Right lobe of liver (tissue), 6 donors: ENCODE measurements around the gene LDLRAD4. TPM values are rescaled to one million over a fixed set of nuclear protein-coding genes. Genes with fewer than 3 reads are reported as not detected.

Source experiments
- ATAC-seq, 4 donors: fragments of 200-7000 bp; cut with Tn5 transposase; one replicate each; pipeline ENCODE4 v1.9.1; 2020; ENCODE audit warnings: mild to moderate bottlenecking in 4 of 4, moderate library complexity in 4 of 4
- DNase-seq, 3 donors: peaks; one replicate each; pipeline ENCODE4 v3.0.0-alpha.2; 2020
- H3K27ac ChIP-seq, 3 donors: fragments of 200-600 bp; one replicate each; pipeline ENCODE4 v1.8.0; 2022
- H3K27me3 ChIP-seq, 2 donors: fragments of 200-600 bp; one replicate each; pipeline ENCODE4 v1.8.0; 2022
- H3K36me3 ChIP-seq, 4 donors: fragments of 200-600 bp; sonication (generic) in 1 of 4; one replicate each; pipeline versions ENCODE4 v1.5.1 to v1.8.0; 2017 to 2022; ENCODE audit warnings: control low read depth in 1 of 4
- H3K4me1 ChIP-seq, 4 donors: fragments of 200-600 bp; sonication (generic) in 1 of 4; one replicate each; pipeline versions ENCODE4 v1.5.1 to v1.8.0; 2017 to 2022; ENCODE audit warnings: control low read depth in 1 of 4
- H3K4me3 ChIP-seq, 3 donors: fragments of 200-600 bp; one replicate each; pipeline ENCODE4 v1.8.0; 2022
- H3K9me3 ChIP-seq, 4 donors: fragments of 200-600 bp; sonication (generic) in 1 of 4; one replicate each; pipeline versions ENCODE4 v1.5.1 to v1.8.0; 2017 to 2022; ENCODE audit warnings: control low read depth in 1 of 4
- POLR2A ChIP-seq: fragments of 450-650 bp; IDR thresholded peaks from one replicate; pipeline ENCODE4 v1.6.1; 2017; ENCODE audit warnings: antibody characterized with exemption, mild to moderate bottlenecking
- WGBS: methylation state at CpG from one replicate; pipeline ENCODE4 v1.1.6; 2018; ENCODE audit warnings: low coverage, low lambda C conversion rate; ENCODE audit not compliant: insufficient coverage; ENCODE audit errors: missing lambda C conversion rate; 5-methylcytosine and 5-hydroxymethylcytosine counted together
- intact Hi-C, 2 donors: fragments of 100-400 bp; cut with DNase I; formaldehyde crosslinking; loops; one replicate each; pipeline versions ENCODE4 v1.11.2 to v1.14.1; 2022
- total RNA-seq, 6 experiments: library from RNA; depleted of rRNA in 2 of 6; stranded (reverse); fragments of >200 nt in 2 of 6; fragmentation: NEBNext Ultra II Directional in 3 of 6; extraction: Animal tissue kit (Norgen Biotek cat#: 25700) in 3 of 6; gene quantifications; one replicate each; pipeline versions ENCODE4 v1.1.0 to v1.2.4, GENCODE V29; 2016 to 2023
- TF ChIP-seq, protein P1 (sequence below), 4 donors: fragments of 200-600 bp in 3 of 4; fragments of 450-650 bp in 1 of 4; IDR thresholded peaks; one replicate each; pipeline versions ENCODE4 v1.5.1 to v1.8.0; 2016 to 2022; ENCODE audit warnings: antibody characterized with exemption in 4 of 4, mild to moderate bottlenecking in 2 of 4
- donor health status: DM: no; HTN: yes; CAD: no.
- donor health status: DM: no; HTN: no; CAD: no.
- donor health status: DM: no; HTN: no; CAD: no.
- donor health status: DM: no; HTN: yes; CAD: no.
- donor health status: DM: no; HTN: yes; CAD: no.

Gene LDLRAD4
- total RNA-seq, 6 experiments from 2014 or later = 10.6 to 66.4 (median 18.7) TPM

- Histone ChIP-seq H3K27me3 (no peaks in the 10 kb centered on the region), H3K36me3 (no peaks in the 10 kb centered on the region), H3K9me3 (no peaks in the 10 kb centered on the region), H3K4me1 (peaks cover 0 to 9% (median 2%) of the 10 kb centered on the region in 4 donors), H3K4me3 (no peak overlapping the region), H3K27ac (no peak overlapping the region)
- TF ChIP-seq, protein P1, sequence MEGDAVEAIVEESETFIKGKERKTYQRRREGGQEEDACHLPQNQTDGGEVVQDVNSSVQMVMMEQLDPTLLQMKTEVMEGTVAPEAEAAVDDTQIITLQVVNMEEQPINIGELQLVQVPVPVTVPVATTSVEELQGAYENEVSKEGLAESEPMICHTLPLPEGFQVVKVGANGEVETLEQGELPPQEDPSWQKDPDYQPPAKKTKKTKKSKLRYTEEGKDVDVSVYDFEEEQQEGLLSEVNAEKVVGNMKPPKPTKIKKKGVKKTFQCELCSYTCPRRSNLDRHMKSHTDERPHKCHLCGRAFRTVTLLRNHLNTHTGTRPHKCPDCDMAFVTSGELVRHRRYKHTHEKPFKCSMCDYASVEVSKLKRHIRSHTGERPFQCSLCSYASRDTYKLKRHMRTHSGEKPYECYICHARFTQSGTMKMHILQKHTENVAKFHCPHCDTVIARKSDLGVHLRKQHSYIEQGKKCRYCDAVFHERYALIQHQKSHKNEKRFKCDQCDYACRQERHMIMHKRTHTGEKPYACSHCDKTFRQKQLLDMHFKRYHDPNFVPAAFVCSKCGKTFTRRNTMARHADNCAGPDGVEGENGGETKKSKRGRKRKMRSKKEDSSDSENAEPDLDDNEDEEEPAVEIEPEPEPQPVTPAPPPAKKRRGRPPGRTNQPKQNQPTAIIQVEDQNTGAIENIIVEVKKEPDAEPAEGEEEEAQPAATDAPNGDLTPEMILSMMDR (IDR thresholded peaks at IDR 0.05) = no peak
- no peak for TF ChIP-seq POLR2A
- no peak for DNase-seq
- intact Hi-C loops = no loop called here
- no peak for ATAC-seq
- 73% methylated on average over 7 of the region's 8 CpGs for WGBS
Measured at GRCh38 chr18:13257361-13257980, 38.9 kb downstream of the LDLRAD4 start.

DNA sequence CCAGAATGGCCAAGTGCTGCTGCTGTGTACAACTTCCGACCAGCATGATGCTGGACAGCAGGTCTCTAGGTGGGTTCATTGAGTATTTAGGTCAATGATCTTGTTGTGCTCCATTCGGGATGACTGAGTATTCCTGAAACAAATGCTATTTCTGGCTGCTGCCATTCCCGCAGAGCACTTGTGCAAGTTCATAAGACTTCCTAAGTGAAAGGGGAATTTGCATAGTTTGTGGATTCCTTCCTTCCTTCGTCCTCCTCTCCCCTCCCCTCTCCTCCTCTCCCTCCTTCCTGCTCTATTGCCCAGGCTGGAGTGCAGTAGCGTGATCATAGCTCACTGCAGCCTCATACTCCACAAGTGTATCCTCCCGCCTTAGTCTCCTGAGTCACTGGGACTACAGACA lies 40.4 kb downstream of the LDLRAD4 start:
- H3K9me3 ChIP-seq = no peaks in the 10 kb centered on the region
- WGBS = 49% methylated on average over 5 of the region's 6 CpGs
- no peak overlapping the region for H3K27ac ChIP-seq
- peak; percentile 17 to 65 (median 32) for ATAC-seq
- no peak for TF ChIP-seq POLR2A
- TF ChIP-seq, protein P1 (IDR thresholded peaks at IDR 0.05) = no peak
- no peaks in the 10 kb centered on the region for H3K36me3 ChIP-seq
- no peak for DNase-seq
- intact Hi-C loops = no loop called here
- H3K27me3 ChIP-seq = no peaks in the 10 kb centered on the region
- no peak overlapping the region for H3K4me3 ChIP-seq
- peaks cover 0 to 9% (median 2%) of the 10 kb centered on the region in 4 donors for H3K4me1 ChIP-seq

DNA sequence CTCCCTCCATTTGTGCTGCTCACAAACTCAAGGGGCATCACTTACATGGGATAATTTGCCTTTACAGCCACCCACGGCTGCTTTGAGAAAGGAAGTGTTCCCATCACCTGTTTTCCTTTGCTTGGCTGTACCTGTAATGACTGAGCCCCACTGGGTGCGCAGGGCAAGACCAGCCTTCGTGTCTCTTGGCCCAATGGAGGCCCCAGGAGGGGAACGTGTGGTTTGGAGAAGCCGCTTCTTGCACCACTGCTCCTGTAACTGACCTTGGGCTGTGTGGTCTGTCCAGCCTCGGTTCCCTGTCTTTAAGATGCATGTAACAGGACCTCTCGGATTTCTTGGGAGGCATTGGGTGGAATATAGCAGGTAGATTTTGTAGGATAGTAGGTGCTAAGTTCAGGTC lies 41.1 kb downstream of the LDLRAD4 start:
- DNase-seq = no peak
- Histone ChIP-seq H3K9me3 (no peaks in the 10 kb centered on the region), H3K27ac (peak overlapping the region in 1 of 3 donors; percentile 34), H3K4me3 (no peak overlapping the region), H3K27me3 (no peaks in the 10 kb centered on the region), H3K4me1 (peaks cover 0 to 9% (median 2%) of the 10 kb centered on the region in 4 donors), H3K36me3 (no peaks in the 10 kb centered on the region)
- intact Hi-C loops = no loop called here
- WGBS = 24% methylated on average over 2 of the region's 7 CpGs
- ATAC-seq = peak in 2 of 4 donors; percentile 9 to 15
- no peak for TF ChIP-seq POLR2A
- TF ChIP-seq, protein P1 (IDR thresholded peaks at IDR 0.05) = no peak

DNA sequence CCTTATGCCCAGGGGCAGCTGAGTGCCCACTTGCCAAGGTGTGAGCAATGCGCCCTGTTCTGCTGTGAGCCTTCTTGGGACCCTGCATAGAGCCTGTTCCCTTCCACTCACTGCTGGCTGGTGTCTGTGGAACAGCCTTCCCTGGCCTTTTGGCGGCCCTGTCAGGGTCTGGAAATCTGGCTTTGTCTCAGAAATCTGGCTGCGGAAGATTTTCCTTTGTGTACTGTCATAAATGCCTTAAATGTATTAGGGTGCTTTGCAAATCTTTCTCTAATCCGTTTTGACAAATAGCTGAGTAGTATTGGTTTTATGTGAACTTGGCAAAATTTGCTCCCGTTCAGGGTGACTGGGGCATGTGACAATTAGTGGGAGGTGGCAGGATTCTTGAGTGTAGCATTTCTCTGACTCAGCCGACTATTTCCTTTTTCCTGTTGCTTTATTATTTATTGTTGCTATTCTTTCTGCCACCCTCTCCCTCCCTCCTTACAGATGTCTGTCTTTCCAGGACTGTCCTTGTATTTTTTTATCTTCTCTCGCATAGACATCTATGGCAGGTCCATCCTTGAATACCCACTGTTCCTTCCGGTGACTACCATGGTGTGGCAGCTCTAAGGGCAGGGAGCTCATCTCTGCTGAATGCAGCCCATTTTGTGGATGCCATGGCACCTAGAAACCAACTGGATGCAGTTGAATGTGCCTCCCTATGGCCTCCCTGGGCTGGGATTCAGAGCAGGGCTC lies 41.8 kb downstream of the LDLRAD4 start:
- peak overlapping the region in 2 of 3 donors; percentile 21 to 34 for H3K27ac ChIP-seq
- H3K4me1 ChIP-seq = peaks cover 0 to 9% (median 2%) of the 10 kb centered on the region in 4 donors
- ATAC-seq = peak; percentile 61 to 71 (median 66)

More for the DNA sequence above, 41.8 kb downstream of the LDLRAD4 start:
- 48% methylated on average over 6 of the region's 8 CpGs for WGBS
- H3K27me3 ChIP-seq = no peaks in the 10 kb centered on the region
- TF ChIP-seq, protein P1 (IDR thresholded peaks at IDR 0.05) = no peak
- no peak overlapping the region for H3K4me3 ChIP-seq
- DNase-seq = no peak
- H3K9me3 ChIP-seq = no peaks in the 10 kb centered on the region
- intact Hi-C loops = no loop called here
- H3K36me3 ChIP-seq = no peaks in the 10 kb centered on the region
